Right renal pelvis (tissue), 4 donors: ENCODE measurements around the gene CDX1. TPM values are rescaled to one million over a fixed set of nuclear protein-coding genes. Genes with fewer than 3 reads are reported as not detected.

ENCODE experiments used
- DNase-seq, 4 donors: peaks; one replicate each; pipeline ENCODE4 v3.0.0-alpha.2; 2013; ENCODE audit warnings: low read depth in 4 of 4, low spot score in 3 of 4, missing footprints in 1 of 4
- polyA plus RNA-seq, 4 donors: library from polyadenylated mRNA; unstranded; fragments of 120-200 nt; gene quantifications; one replicate each; pipeline ENCODE4 v1.2.1, GENCODE V29; 2013; ENCODE audit not compliant: insufficient read length in 4 of 4

The CDX1 gene
- polyA plus RNA-seq, 4 donors = 0.64 to 1.0 (median 0.76) TPM

- peak in 1 of 4 donors; percentile 63 for DNase-seq
Measured at GRCh38 chr5:150144246-150144801, 22.3 kb upstream of the CDX1 start.

GRCh38 chr5:150144879-150145278 is 21.7 kb upstream of the CDX1 start:
- no peak for DNase-seq

- DNase-seq = no peak
Measured at GRCh38 chr5:150146235-150146634, 20.3 kb upstream of the CDX1 start.

GRCh38 chr5:150146862-150147601 is 19.5 kb upstream of the CDX1 start:
- no peak for DNase-seq

- DNase-seq = no peak
Measured at GRCh38 chr5:150147670-150148069, 18.9 kb upstream of the CDX1 start.

GRCh38 chr5:150148117-150148927 is 18.3 kb upstream of the CDX1 start:
- DNase-seq = no peak

- no peak for DNase-seq
Measured at GRCh38 chr5:150149618-150150017, 17.0 kb upstream of the CDX1 start.

- DNase-seq = no peak
Measured at GRCh38 chr5:150152636-150153462, 13.7 kb upstream of the CDX1 start.

GRCh38 chr5:150153483-150153882 is 13.1 kb upstream of the CDX1 start:
- no peak for DNase-seq

- no peak for DNase-seq
Measured at GRCh38 chr5:150153957-150154617, 12.5 kb upstream of the CDX1 start.

GRCh38 chr5:150154618-150155128 is 11.9 kb upstream of the CDX1 start:
- no peak for DNase-seq

- DNase-seq = peak in 3 of 4 donors; percentile 48 to 73 (median 63)
Measured at GRCh38 chr5:150155258-150156026, 11.1 kb upstream of the CDX1 start, which contains the start of gene PDGFRB. Gene PDGFRB (minus strand): TSS chr5:150155845. CDS start chr5:150137047, 18,798 bp downstream.

- DNase-seq = no peak
Measured at GRCh38 chr5:150156027-150156368, 10.6 kb upstream of the CDX1 start.

GRCh38 chr5:150156540-150156939 is 10.0 kb upstream of the CDX1 start:
- DNase-seq = no peak

- DNase-seq = no peak
Measured at GRCh38 chr5:150157168-150157567, 9.4 kb upstream of the CDX1 start.

GRCh38 chr5:150158170-150158949 is 8.2 kb upstream of the CDX1 start:
- DNase-seq = no peak

- DNase-seq = no peak
Measured at GRCh38 chr5:150159031-150159430, 7.5 kb upstream of the CDX1 start.

- DNase-seq = peak in 2 of 4 donors; percentile 57 to 65
Measured at GRCh38 chr5:150159741-150160179, 6.8 kb upstream of the CDX1 start.
